ENCODE data around the gene SDC1. TPM values are rescaled to one million over a fixed set of nuclear protein-coding genes. Genes with fewer than 3 reads are reported as not detected.

The SDC1 gene
- total and polyA plus RNA-seq, 2 donors from 2014 or later = 206 to 266 TPM

DNA sequence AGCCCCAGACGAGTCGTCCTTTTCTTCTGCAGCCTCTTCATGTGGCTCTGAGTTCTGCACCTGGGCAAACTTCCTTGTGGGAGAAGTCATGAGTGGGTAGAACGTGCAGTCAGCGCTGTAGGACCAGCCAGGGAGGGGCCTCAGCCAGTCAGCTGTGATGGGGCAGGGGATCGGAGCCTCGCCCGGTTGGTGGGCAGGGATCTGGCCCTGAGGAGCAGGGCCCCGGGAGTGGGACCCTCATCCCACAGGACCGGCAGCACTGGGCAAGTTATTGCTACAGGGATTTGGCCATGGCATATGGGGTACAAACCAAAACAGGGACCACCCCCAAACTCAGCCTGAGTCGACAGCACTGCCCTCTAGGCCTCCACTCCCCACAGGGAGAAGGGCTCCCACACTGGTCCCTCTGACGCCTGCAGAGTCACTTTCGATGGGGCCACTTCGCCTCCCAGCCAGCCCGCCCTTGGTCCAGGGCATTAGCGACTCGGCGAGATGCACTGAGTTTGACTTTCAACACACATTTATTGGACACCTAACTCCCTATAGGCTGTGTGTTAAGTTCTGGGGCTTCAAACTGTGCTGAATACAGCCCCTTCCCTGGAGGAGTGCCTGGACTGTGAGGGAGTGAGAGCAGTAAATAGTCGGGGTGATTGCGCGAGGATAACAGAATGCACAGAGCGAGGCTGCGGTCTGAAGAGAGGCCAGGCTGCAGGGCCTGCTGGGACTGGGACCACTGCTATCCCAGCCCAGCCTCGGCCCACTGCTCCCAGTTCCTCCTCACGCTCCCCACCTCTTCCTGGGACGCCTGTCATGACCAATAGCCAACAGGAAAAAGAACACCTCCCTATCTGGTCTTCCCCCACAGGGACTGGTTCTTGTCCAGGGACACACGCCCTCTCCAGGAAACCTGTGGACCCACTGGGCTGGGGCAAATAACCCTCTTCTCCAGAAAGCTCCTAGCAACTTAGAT, 55.9 kb downstream of the SDC1 start:
- Histone ChIP-seq H3K4me1 (ENCODE audit: control insufficient read depth in 2 of 3, insufficient read depth in 2 of 3, low read depth in 1 of 3, low read length in 3 of 3) (peaks cover 0 to 15% (median 7%) of the 10 kb centered on the region in 3 donors), H3K9ac (ENCODE audit: low read length in 3 of 3) (no peak overlapping the region), H3K27me3 (ENCODE audit: control insufficient read depth, insufficient read depth, low read length) (no peaks in the 10 kb centered on the region), H3K27ac (ENCODE audit: low read depth in 2 of 2, low read length in 2 of 2) (no peak overlapping the region), H3K4me3 (ENCODE audit: low read length in 3 of 3) (no peak overlapping the region), H3K9me3 (ENCODE audit: control insufficient read depth in 2 of 3, insufficient read depth in 1 of 3, low read length in 3 of 3) (peaks cover 0 to 4% (median 0%) of the 10 kb centered on the region in 3 donors), H3K36me3 (ENCODE audit: control insufficient read depth in 2 of 3, insufficient read depth in 3 of 3, low read length in 3 of 3) (no peaks in the 10 kb centered on the region)
- FAIRE-seq (no peak), DNase-seq (peak in 1 of 5 donors; percentile 49)
- intact Hi-C loops (cut with DNase I) = no loop called here
- TF ChIP-seq, protein P1, sequence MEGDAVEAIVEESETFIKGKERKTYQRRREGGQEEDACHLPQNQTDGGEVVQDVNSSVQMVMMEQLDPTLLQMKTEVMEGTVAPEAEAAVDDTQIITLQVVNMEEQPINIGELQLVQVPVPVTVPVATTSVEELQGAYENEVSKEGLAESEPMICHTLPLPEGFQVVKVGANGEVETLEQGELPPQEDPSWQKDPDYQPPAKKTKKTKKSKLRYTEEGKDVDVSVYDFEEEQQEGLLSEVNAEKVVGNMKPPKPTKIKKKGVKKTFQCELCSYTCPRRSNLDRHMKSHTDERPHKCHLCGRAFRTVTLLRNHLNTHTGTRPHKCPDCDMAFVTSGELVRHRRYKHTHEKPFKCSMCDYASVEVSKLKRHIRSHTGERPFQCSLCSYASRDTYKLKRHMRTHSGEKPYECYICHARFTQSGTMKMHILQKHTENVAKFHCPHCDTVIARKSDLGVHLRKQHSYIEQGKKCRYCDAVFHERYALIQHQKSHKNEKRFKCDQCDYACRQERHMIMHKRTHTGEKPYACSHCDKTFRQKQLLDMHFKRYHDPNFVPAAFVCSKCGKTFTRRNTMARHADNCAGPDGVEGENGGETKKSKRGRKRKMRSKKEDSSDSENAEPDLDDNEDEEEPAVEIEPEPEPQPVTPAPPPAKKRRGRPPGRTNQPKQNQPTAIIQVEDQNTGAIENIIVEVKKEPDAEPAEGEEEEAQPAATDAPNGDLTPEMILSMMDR (IDR thresholded peaks at IDR 0.05; ENCODE audit: borderline replicate concordance, extremely low read depth, insufficient read depth) = no peak

- no peak for FAIRE-seq
- intact Hi-C loops (cut with DNase I) = no loop called here
- no peak overlapping the region for H3K4me3 ChIP-seq (ENCODE audit: low read length in 3 of 3)
Measured at GRCh38 chr2:20168048-20168726, 56.7 kb downstream of the SDC1 start.

GRCh38 chr2:20167356-20167755, 57.6 kb downstream of the SDC1 start:
- H3K9me3 ChIP-seq (ENCODE audit: control insufficient read depth in 2 of 3, insufficient read depth in 1 of 3, low read length in 3 of 3) = peaks cover 0 to 4% (median 0%) of the 10 kb centered on the region in 3 donors
- intact Hi-C loops (cut with DNase I) = no loop called here
- no peak overlapping the region for H3K27ac ChIP-seq (ENCODE audit: low read depth in 2 of 2, low read length in 2 of 2)
- no peaks in the 10 kb centered on the region for H3K27me3 ChIP-seq (ENCODE audit: control insufficient read depth, insufficient read depth, low read length)
- H3K4me1 ChIP-seq (ENCODE audit: control insufficient read depth in 2 of 3, insufficient read depth in 2 of 3, low read depth in 1 of 3, low read length in 3 of 3) = peaks cover 0 to 15% (median 7%) of the 10 kb centered on the region in 3 donors
- FAIRE-seq (no peak), DNase-seq (no peak)
- no peak overlapping the region for H3K9ac ChIP-seq (ENCODE audit: low read length in 3 of 3)
- no peaks in the 10 kb centered on the region for H3K36me3 ChIP-seq (ENCODE audit: control insufficient read depth in 2 of 3, insufficient read depth in 3 of 3, low read length in 3 of 3)
- no peak overlapping the region for H3K4me3 ChIP-seq (ENCODE audit: low read length in 3 of 3)
- TF ChIP-seq, protein P1 (IDR thresholded peaks at IDR 0.05; ENCODE audit: borderline replicate concordance, extremely low read depth, insufficient read depth) = no peak

More at GRCh38 chr2:20168048-20168726, 56.7 kb downstream of the SDC1 start:
- Histone ChIP-seq H3K27ac (ENCODE audit: low read depth in 2 of 2, low read length in 2 of 2) (no peak overlapping the region), H3K9me3 (ENCODE audit: control insufficient read depth in 2 of 3, insufficient read depth in 1 of 3, low read length in 3 of 3) (peaks cover 0 to 4% (median 0%) of the 10 kb centered on the region in 3 donors), H3K4me1 (ENCODE audit: control insufficient read depth in 2 of 3, insufficient read depth in 2 of 3, low read depth in 1 of 3, low read length in 3 of 3) (peaks cover 0 to 15% (median 7%) of the 10 kb centered on the region in 3 donors), H3K36me3 (ENCODE audit: control insufficient read depth in 2 of 3, insufficient read depth in 3 of 3, low read length in 3 of 3) (no peaks in the 10 kb centered on the region), H3K27me3 (ENCODE audit: control insufficient read depth, insufficient read depth, low read length) (no peaks in the 10 kb centered on the region), H3K9ac (ENCODE audit: low read length in 3 of 3) (no peak overlapping the region)
- TF ChIP-seq, protein P1 (IDR thresholded peaks at IDR 0.05; ENCODE audit: borderline replicate concordance, extremely low read depth, insufficient read depth) = no peak
- DNase-seq = no peak

All from kidney (tissue), 14 donors.